LNCaP clone FGC (cell line): Measurements from ENCODE around the gene SRGAP3.

Experiments used
- DNase-seq: peaks from one replicate; pipeline ENCODE4 v3.0.0-alpha.2; 2011; ENCODE audit warnings: low read depth
- H3K4me3 ChIP-seq: 2 replicates; pipeline ENCODE4 v1.5.1; 2011; ENCODE audit warnings: mild to moderate bottlenecking, low read depth, low read length, control low read depth
- TF ChIP-seq, protein P1 (sequence below): IDR thresholded peaks from 2 replicates; pipeline ENCODE4 v1.5.1; 2012; ENCODE audit warnings: mild to moderate bottlenecking; ENCODE audit not compliant: control insufficient read depth, insufficient read depth; ENCODE audit errors: extremely low read depth

The SRGAP3 gene

DNA sequence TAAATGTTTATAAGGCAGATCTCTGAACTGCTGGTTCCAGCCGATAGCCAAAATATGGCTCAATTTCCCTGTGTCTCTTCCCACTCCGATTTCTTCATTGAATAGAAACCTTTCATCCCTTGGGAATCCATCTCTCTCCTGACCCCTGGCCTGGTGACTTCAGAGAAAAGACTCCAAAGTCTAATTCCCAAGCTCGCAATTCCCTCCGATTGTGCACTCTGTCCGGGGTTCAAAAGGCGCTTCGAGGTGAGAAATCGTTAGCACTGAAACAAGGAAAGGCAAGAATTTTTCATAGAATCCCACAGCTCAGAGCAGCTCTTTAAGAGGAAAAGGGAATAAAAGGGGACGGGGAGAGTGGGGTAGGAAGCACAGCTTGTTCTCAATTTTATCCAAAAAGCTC, 267.7 kb downstream of the SRGAP3 start:
- TF ChIP-seq, protein P1, sequence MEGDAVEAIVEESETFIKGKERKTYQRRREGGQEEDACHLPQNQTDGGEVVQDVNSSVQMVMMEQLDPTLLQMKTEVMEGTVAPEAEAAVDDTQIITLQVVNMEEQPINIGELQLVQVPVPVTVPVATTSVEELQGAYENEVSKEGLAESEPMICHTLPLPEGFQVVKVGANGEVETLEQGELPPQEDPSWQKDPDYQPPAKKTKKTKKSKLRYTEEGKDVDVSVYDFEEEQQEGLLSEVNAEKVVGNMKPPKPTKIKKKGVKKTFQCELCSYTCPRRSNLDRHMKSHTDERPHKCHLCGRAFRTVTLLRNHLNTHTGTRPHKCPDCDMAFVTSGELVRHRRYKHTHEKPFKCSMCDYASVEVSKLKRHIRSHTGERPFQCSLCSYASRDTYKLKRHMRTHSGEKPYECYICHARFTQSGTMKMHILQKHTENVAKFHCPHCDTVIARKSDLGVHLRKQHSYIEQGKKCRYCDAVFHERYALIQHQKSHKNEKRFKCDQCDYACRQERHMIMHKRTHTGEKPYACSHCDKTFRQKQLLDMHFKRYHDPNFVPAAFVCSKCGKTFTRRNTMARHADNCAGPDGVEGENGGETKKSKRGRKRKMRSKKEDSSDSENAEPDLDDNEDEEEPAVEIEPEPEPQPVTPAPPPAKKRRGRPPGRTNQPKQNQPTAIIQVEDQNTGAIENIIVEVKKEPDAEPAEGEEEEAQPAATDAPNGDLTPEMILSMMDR = no peak
- no peak for DNase-seq
- H3K4me3 ChIP-seq = no peak overlapping the region

- TF ChIP-seq, protein P1 = no peak
- DNase-seq = no peak
- no peak overlapping the region for H3K4me3 ChIP-seq
Measured at GRCh38 chr3:8981296-8981695, 268.1 kb downstream of the SRGAP3 start.

- DNase-seq = no peak
- TF ChIP-seq, protein P1 = no peak
- H3K4me3 ChIP-seq = no peak overlapping the region
Measured at GRCh38 chr3:8980756-8981257, 268.6 kb downstream of the SRGAP3 start.

- TF ChIP-seq, protein P1 = no peak
Measured at GRCh38 chr3:8979262-8979661, 270.2 kb downstream of the SRGAP3 start.

DNA sequence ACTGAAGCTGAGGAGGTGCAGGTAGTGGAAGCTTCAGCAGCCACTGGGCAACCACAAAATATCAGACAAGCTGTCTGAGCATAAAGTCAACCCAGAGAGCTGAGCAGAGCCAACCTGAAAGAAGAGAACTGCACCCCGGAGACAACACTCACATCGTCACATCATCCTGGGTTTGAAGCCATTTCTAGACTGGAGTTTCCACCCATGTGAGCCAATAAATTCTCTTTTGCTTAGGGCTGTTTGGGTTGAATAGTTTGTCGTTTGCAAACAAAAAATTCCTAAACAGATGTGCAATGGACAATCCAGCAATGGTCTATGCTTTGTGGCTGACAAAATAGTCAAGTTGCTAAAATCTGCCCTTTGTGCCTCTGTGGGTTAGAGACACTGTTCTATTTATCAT, 270.9 kb downstream of the SRGAP3 start:
- no peak for DNase-seq
- TF ChIP-seq, protein P1 = no peak
- no peak overlapping the region for H3K4me3 ChIP-seq

More at GRCh38 chr3:8979262-8979661, 270.2 kb downstream of the SRGAP3 start:
- no peak for DNase-seq
- no peak overlapping the region for H3K4me3 ChIP-seq

- no peak for DNase-seq
- TF ChIP-seq, protein P1 = no peak
- H3K4me3 ChIP-seq = no peak overlapping the region
Measured at GRCh38 chr3:8976540-8977182, 272.8 kb downstream of the SRGAP3 start.
